Measurements from ENCODE around the gene RNF126.

RNF126 gene

DNA sequence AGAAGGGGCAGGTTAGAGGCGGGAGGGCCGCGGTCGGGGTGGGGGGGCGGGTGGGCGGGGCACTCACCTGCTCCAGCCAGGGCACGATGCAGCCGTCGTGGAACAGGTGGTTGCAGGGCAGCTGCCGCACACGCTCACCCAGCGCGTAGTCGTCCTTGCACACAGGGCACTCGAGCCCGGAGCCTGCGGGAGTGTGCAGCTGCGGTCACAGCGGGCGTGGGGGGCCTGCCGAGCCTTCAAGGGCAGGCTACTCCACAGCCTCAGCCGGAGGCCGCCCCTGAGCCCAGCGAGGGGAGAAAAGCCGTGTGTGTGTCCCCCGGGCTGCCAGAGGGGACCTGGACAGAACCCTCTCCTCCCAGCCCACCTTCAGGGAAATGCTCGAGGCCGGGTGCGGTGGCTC is 14.7 kb downstream of the RNF126 start:
- Histone ChIP-seq H3K4me3 (ENCODE audit: low read length) (no peak overlapping the region), H3K27me3 (ENCODE audit: control insufficient read depth, insufficient read depth, low read length) (no peaks in the 10 kb centered on the region), H3K36me3 (ENCODE audit: control insufficient read depth, low read depth, low read length) (peaks cover 27% of the 10 kb centered on the region), H3K27ac (ENCODE audit: low read length) (no peak overlapping the region), H3K4me1 (ENCODE audit: control insufficient read depth, low read depth, low read length) (no peaks in the 10 kb centered on the region), H3K9me3 (ENCODE audit: control insufficient read depth, low read depth, low read length) (no peaks in the 10 kb centered on the region), H3K9ac (ENCODE audit: low read length) (no peak overlapping the region)

DNA sequence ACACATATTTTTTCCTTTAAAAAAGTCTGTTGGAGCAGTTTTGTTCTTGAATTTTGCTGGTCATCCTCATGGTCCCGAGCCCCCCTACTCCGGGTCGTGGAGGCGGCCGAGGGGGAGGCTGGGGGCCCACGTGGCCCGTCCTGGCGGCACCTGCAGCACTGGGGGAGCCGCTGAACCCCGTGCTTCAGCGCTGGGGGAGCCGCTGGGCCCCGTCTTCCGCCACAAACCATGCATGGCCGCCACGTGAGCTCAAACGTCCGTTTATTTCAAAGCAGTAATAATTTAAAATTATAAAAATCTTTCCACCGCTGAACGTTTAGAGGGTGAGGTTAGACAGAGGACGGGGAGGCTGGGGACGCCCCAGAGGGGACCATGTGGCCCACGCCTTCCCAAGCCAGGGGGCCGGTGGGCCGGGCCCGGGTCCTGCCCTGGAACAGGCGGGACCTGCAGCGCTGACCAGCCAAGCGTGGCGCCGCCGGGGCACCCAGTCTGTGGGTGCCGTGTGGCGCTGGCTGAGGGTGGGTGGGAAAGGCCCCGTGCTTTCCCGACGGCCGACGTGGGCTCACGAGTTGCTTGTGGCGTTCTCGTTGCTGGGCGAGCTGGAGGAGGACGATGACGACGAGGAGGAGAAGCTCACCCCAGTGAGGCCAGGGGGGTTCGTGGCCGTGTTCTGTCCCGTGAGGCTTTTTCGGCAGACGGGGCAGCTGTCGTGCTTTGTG is 15.3 kb downstream of the RNF126 start:
- Histone ChIP-seq H3K9me3 (ENCODE audit: control insufficient read depth, low read depth, low read length) (no peaks in the 10 kb centered on the region), H3K9ac (ENCODE audit: low read length) (no peak overlapping the region), H3K36me3 (ENCODE audit: control insufficient read depth, low read depth, low read length) (peaks cover 27% of the 10 kb centered on the region), H3K4me3 (ENCODE audit: low read length) (no peak overlapping the region), H3K27me3 (ENCODE audit: control insufficient read depth, insufficient read depth, low read length) (no peaks in the 10 kb centered on the region), H3K27ac (ENCODE audit: low read length) (no peak overlapping the region), H3K4me1 (ENCODE audit: control insufficient read depth, low read depth, low read length) (no peaks in the 10 kb centered on the region)

DNA sequence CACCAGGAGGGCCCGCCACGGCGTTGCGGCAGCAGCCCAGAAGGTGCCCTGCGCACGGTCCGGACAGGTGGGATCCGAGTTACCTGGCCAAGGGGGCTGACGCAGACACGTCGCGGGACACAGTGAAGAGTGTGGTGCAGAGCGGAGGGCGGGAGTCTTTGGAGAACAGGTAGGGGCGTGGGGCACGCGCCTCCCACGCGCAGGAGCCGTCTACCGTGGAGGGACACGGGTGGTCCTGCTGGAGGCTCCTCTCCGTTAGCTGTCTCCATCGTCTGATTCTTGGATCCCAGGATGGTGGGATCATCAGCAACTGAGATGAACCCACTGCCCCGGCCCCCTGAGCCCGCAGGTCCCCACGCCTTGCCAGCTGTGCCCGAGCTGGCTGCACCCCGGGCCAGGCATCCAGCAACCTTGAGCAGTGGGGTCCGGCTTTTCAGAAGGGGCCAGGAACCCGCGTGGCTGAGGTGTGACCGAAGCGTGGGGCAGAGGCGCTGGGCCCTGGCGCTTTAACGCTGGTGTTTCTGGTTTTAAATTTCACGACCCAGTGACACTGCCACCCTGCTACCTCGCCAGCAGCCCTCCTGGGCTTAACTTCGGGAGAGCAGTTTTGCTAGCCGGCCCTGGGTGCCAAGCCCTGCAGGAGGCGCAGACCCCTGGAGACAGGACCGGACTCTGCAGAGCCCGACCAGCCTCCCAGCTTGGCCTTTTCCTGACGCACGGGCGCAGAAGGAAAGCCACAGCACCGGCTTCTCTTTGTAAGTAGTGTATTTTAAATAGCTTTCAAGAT is 16.0 kb downstream of the RNF126 start:
- H3K9me3 ChIP-seq (ENCODE audit: control insufficient read depth, low read depth, low read length), result no peaks in the 10 kb centered on the region
- H3K4me1 ChIP-seq (ENCODE audit: control insufficient read depth, low read depth, low read length), result no peaks in the 10 kb centered on the region
- H3K27ac ChIP-seq (ENCODE audit: low read length), result no peak overlapping the region
- H3K36me3 ChIP-seq (ENCODE audit: control insufficient read depth, low read depth, low read length), result peaks cover 27% of the 10 kb centered on the region
- no peak overlapping the region for H3K9ac ChIP-seq (ENCODE audit: low read length)
- H3K4me3 ChIP-seq (ENCODE audit: low read length), result no peak overlapping the region
- H3K27me3 ChIP-seq (ENCODE audit: control insufficient read depth, insufficient read depth, low read length), result no peaks in the 10 kb centered on the region

DNA sequence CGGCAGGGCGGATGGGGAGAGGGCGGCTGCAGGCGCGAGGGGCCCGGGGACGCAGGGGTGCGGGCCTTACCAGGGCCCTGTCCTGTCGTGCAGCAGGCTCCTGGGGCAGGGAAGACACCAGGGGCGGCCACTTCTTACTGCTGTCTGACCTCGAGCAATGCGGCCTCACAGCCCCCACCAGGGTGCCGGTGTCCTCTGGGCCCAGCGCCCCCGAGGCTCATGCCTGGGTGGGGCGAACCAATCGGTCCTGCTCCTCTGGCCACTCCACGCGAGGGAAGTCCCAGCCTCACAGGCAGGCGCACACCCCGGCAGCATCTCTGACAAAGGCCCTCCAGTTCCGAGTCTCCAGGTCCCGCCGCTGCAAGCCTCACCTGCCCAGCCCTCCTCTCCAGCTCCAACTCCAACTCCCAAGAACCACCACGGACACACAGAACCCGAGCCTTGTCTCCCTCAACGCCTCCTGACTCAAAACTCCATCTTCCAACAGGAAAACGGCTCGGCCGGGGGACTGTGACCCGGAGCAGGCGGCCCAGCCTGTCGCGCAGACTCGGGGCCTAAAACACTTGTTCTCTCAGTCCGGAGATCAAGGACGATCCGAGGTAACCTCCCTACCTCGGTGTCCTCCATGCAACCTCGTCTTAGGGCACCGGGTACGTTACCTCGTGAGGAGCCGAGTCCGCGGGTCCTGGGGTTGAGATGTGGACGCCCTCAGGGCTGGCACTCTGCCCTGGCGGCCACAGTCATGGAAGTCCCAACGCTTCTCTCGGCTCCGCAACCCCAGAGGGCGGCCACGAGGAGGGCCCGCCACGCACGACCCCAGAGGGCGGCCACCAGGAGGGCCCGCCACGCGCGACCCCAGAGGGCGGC is 16.9 kb downstream of the RNF126 start:
- no peaks in the 10 kb centered on the region for H3K4me1 ChIP-seq (ENCODE audit: control insufficient read depth, low read depth, low read length)
- no peaks in the 10 kb centered on the region for H3K9me3 ChIP-seq (ENCODE audit: control insufficient read depth, low read depth, low read length)
- H3K4me3 ChIP-seq (ENCODE audit: low read length), result no peak overlapping the region
- no peak overlapping the region for H3K9ac ChIP-seq (ENCODE audit: low read length)
- no peak overlapping the region for H3K27ac ChIP-seq (ENCODE audit: low read length)
- H3K36me3 ChIP-seq (ENCODE audit: control insufficient read depth, low read depth, low read length), result peaks cover 21% of the 10 kb centered on the region
- no peaks in the 10 kb centered on the region for H3K27me3 ChIP-seq (ENCODE audit: control insufficient read depth, insufficient read depth, low read length)

DNA sequence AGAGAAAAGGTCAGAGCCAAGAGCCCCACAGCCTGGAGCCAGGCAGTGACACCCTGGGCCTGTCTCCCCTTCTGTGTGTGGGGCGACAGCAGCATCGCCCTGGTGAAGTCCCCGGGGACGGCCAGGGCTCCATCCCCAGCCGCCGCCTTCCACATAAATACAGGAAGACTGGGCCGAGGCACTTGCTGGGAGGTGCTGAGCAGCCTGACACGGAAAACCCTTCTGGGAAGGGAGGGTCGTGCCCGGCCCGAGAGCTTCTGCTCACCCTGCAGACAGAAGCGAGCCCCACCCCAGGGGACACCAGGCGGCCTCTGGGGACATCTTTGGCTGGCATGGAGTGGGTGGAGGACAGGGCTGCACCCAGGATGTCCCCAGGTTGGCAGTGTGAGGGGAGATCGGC is 18.2 kb downstream of the RNF126 start:
- Histone ChIP-seq H3K4me1 (ENCODE audit: control insufficient read depth, low read depth, low read length) (no peaks in the 10 kb centered on the region), H3K27me3 (ENCODE audit: control insufficient read depth, insufficient read depth, low read length) (no peaks in the 10 kb centered on the region), H3K9me3 (ENCODE audit: control insufficient read depth, low read depth, low read length) (no peaks in the 10 kb centered on the region), H3K9ac (ENCODE audit: low read length) (no peak overlapping the region), H3K36me3 (ENCODE audit: control insufficient read depth, low read depth, low read length) (peaks cover 21% of the 10 kb centered on the region), H3K27ac (ENCODE audit: low read length) (no peak overlapping the region), H3K4me3 (ENCODE audit: low read length) (no peak overlapping the region)

DNA sequence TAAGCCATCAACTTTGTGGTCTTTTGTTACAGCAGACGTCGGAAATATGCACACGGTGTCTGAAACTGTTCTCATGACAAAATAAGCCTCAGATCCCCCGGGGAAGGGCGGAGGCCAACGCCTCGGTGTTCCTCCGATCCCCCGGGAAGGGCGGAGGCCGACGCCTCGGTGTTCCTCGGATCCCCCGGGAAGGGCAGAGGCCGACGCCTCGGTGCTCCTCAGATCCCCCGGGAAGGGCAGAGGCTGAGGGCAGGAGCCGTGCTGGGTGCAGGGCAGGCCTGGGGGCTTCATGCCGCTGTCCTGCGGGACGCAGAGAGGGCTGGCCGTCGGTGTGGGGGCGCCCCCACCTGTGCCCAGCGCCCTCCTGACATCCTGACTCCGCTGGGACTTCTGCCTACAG is 18.7 kb downstream of the RNF126 start:
- Histone ChIP-seq H3K36me3 (ENCODE audit: control insufficient read depth, low read depth, low read length) (peaks cover 19% of the 10 kb centered on the region), H3K27me3 (ENCODE audit: control insufficient read depth, insufficient read depth, low read length) (peaks cover 1% of the 10 kb centered on the region), H3K27ac (ENCODE audit: low read length) (no peak overlapping the region), H3K9ac (ENCODE audit: low read length) (no peak overlapping the region), H3K4me1 (ENCODE audit: control insufficient read depth, low read depth, low read length) (no peaks in the 10 kb centered on the region), H3K4me3 (ENCODE audit: low read length) (no peak overlapping the region), H3K9me3 (ENCODE audit: control insufficient read depth, low read depth, low read length) (no peaks in the 10 kb centered on the region)

DNA sequence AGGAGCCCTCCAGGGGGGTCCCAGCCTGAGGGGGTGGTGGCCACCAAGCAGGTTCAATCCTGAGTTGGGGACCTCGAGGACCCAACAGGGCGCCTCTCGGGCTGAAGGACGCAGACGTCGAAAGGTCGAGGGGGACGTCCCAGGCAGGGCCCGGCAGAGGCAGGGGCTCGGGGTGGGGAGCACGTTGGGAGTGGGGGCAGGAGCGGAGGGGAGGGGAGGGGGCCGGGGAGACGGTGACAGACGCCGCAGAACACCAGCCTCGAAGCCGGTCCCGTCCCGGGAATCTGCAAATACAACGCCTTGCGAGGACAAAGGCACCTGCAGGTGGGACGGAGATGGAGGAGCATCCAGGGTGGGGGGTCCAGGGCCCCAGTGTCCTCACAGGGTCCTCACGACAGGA is 19.3 kb downstream of the RNF126 start:
- Histone ChIP-seq H3K4me3 (ENCODE audit: low read length) (no peak overlapping the region), H3K9ac (ENCODE audit: low read length) (no peak overlapping the region), H3K9me3 (ENCODE audit: control insufficient read depth, low read depth, low read length) (no peaks in the 10 kb centered on the region), H3K27me3 (ENCODE audit: control insufficient read depth, insufficient read depth, low read length) (peaks cover 7% of the 10 kb centered on the region), H3K36me3 (ENCODE audit: control insufficient read depth, low read depth, low read length) (peaks cover 14% of the 10 kb centered on the region), H3K4me1 (ENCODE audit: control insufficient read depth, low read depth, low read length) (no peaks in the 10 kb centered on the region), H3K27ac (ENCODE audit: low read length) (no peak overlapping the region)

DNA sequence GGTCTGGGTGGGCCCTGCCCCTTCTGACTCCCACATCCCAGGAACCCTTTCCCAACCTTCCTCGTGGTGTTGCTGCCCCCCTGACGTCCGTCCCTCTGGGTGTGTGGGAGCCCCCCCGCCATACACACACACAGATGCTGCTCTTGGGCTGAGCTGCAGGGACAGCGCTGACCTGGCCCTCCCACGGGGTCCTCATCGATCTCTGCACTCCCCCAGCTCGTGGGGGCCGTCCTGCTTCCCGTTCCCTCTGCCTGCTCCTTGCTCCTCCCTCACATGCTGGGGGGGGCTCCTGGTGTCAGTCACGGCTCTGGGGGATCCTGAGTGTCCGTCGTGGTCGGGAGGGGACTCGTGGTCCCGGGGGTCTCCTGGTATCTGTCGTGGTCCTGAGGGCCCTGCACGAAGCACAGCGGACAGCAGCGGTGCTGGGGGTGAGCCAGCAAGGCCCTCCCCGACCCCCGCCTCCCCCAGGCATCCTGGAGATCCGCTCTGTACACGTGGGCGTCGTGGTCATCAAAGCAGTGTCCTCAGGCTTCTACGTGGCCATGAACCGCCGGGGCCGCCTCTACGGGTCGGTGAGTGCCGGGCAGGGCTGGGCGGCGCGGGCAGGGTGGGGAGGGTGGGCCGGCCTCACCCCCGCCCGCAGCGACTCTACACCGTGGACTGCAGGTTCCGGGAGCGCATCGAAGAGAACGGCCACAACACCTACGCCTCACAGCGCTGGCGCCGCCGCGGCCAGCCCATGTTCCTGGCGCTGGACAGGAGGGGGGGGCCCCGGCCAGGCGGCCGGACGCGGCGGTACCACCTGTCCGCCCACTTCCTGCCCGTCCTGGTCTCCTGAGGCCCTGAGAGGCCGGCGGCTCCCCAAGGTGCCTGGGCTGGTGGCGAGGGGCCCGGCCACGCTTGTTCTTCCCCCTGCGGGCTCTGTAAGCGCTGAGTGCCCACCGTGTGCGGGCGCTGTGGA is 20.0 kb downstream of the RNF126 start:
- H3K4me1 ChIP-seq (ENCODE audit: control insufficient read depth, low read depth, low read length), result no peaks in the 10 kb centered on the region
- H3K36me3 ChIP-seq (ENCODE audit: control insufficient read depth, low read depth, low read length), result peaks cover 10% of the 10 kb centered on the region
- no peak overlapping the region for H3K4me3 ChIP-seq (ENCODE audit: low read length)
- H3K27me3 ChIP-seq (ENCODE audit: control insufficient read depth, insufficient read depth, low read length), result peaks cover 14% of the 10 kb centered on the region
- H3K27ac ChIP-seq (ENCODE audit: low read length), result no peak overlapping the region
- no peaks in the 10 kb centered on the region for H3K9me3 ChIP-seq (ENCODE audit: control insufficient read depth, low read depth, low read length)
- no peak overlapping the region for H3K9ac ChIP-seq (ENCODE audit: low read length)

DNA sequence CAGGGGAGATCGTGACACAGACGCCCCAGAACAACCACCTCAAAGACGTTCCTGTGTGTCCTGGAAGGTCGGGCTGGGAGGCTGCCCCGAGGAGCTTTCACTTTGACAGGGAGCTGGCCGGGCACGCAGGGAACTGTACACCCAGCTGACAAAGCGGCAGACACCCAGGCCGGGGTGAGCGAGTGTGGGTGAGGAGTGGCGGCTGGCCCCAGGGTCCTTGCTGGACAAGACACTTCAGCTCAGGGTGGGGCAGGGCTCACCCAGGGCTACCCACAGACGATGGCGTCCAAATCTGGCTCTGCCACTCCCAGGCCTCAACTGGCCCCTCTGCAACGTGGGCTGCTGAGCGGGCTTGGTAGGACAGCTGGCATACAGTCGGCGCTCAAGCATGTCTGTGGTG is 21.3 kb downstream of the RNF126 start:
- Histone ChIP-seq H3K9ac (ENCODE audit: low read length) (no peak overlapping the region), H3K27ac (ENCODE audit: low read length) (no peak overlapping the region), H3K4me1 (ENCODE audit: control insufficient read depth, low read depth, low read length) (no peaks in the 10 kb centered on the region), H3K27me3 (ENCODE audit: control insufficient read depth, insufficient read depth, low read length) (peaks cover 23% of the 10 kb centered on the region), H3K36me3 (ENCODE audit: control insufficient read depth, low read depth, low read length) (peaks cover 4% of the 10 kb centered on the region), H3K9me3 (ENCODE audit: control insufficient read depth, low read depth, low read length) (no peaks in the 10 kb centered on the region), H3K4me3 (ENCODE audit: low read length) (no peak overlapping the region)

DNA sequence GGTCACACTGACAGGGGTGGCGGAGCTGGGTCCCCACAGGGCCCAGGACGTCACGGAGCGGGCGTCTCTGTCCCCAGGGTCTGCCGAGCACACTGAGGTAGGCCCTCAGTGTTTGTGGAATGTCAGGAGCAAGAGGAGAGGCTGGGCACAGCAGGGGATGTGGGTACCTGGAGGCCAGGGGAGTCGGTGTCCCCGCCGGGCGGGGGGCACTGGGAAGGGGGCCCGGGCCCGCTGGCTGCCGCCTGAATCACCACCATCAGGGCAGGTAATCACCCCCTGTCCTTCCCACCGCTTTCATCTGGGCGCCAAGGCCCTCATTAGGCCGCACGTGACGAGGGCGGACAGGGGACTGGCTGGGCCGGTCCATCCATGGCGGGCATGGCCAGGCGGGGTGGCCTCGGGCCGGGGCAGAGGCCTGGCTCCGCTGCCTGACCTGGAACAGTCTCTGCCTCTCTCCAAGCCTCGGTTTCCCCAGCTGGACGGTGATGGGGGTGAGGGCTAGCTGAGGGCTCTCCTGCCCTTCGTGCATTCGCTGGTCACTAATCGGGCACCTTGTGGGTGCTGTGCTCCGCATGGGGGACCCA is 22.3 kb downstream of the RNF126 start:
- H3K9me3 ChIP-seq (ENCODE audit: control insufficient read depth, low read depth, low read length), result no peaks in the 10 kb centered on the region
- no peak overlapping the region for H3K27ac ChIP-seq (ENCODE audit: low read length)
- no peak overlapping the region for H3K9ac ChIP-seq (ENCODE audit: low read length)
- H3K27me3 ChIP-seq (ENCODE audit: control insufficient read depth, insufficient read depth, low read length), result peaks cover 23% of the 10 kb centered on the region
- H3K36me3 ChIP-seq (ENCODE audit: control insufficient read depth, low read depth, low read length), result peaks cover 3% of the 10 kb centered on the region
- no peak overlapping the region for H3K4me3 ChIP-seq (ENCODE audit: low read length)
- H3K4me1 ChIP-seq (ENCODE audit: control insufficient read depth, low read depth, low read length), result no peaks in the 10 kb centered on the region
